Lower leg skin (tissue), 4 donors: Measurements from ENCODE around the gene GSK3B. TPM values are rescaled to one million over a fixed set of nuclear protein-coding genes. Genes with fewer than 3 reads are reported as not detected.

Experiments
- DNase-seq, 2 donors: peaks; one replicate each; pipeline ENCODE4 v3.0.0-alpha.2; 2019; ENCODE audit warnings: low spot score in 2 of 2
- H3K4me3 ChIP-seq: fragments of 200-600 bp; sonication (generic); 2 replicates; pipeline ENCODE4 v1.5.1; 2017; ENCODE audit warnings: mild to moderate bottlenecking, low read depth; ENCODE audit not compliant: poor library complexity, severe bottlenecking
- CTCF ChIP-seq, 3 donors: fragments of 450-650 bp; IDR thresholded peaks; one replicate each; pipeline ENCODE4 v1.5.1; 2016; ENCODE audit warnings: antibody characterized with exemption in 3 of 3, mild to moderate bottlenecking in 3 of 3, moderate library complexity in 2 of 3
- POLR2A ChIP-seq, 2 donors: fragments of 450-650 bp; IDR thresholded peaks; one replicate each; pipeline ENCODE4 v1.6.1; 2016 to 2017; ENCODE audit warnings: antibody characterized with exemption in 2 of 2, mild to moderate bottlenecking in 1 of 2, moderate library complexity in 1 of 2
- WGBS, 2 donors: methylation state at CpG; one replicate each; pipeline ENCODE4 v1.1.5; 2018; 5-methylcytosine and 5-hydroxymethylcytosine counted together
- intact Hi-C: fragments of 100-400 bp; cut with DNase I; formaldehyde crosslinking; loops from one replicate; pipeline ENCODE4 v1.15.0; 2023; ENCODE audit warnings: low total_unique reads
- total RNA-seq, 4 donors: library from RNA; depleted of rRNA; stranded (reverse); fragments of >200 nt; gene quantifications; one replicate each; pipeline ENCODE4 v1.1.0, GENCODE V29; 2016

The GSK3B gene
- total RNA-seq, 4 donors from 2014 or later = 37.3 to 48.7 (median 46.0) TPM

GRCh38 chr3:119834754-119835370, 259.4 kb downstream of the GSK3B start:
- intact Hi-C loops = no loop called here
- no peak for DNase-seq
- H3K4me3 ChIP-seq = no peak overlapping the region
- 92 to 93% methylated on average over 2 of the region's 2 CpGs for WGBS, 2 donors
- TF ChIP-seq CTCF (IDR thresholded peaks at IDR 0.05) = no peak
- TF ChIP-seq POLR2A (IDR thresholded peaks at IDR 0.05) = no peak

- WGBS, 2 donors = 47 to 70% methylated on average over 1 of the region's 1 CpG
- DNase-seq = no peak
- intact Hi-C loops = no loop called here
- TF ChIP-seq POLR2A (IDR thresholded peaks at IDR 0.05) (no peak), CTCF (IDR thresholded peaks at IDR 0.05) (no peak)
- no peak overlapping the region for H3K4me3 ChIP-seq
These were observed 262.3 kb downstream of the GSK3B start for GRCh38 chr3:119831941-119832371.

DNA sequence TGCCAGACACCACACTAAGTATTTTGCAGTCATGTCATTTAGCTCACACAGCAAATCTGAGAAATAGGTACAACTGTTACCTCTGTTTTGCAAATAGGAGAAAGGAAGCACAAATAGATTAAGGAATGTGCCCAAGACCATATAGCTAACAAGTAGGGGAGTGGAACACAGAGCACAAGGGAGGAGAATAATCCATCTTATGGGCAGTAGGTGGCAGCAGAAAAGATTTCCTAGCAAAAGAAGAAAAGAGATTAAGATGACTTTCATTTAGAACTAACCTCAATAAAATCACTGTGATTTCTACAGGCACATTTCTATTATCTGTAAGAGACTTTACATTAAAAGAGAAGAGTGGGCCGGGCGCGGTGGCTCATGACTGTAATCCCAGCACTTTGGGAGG, 263.2 kb downstream of the GSK3B start:
- DNase-seq = no peak
- no peak overlapping the region for H3K4me3 ChIP-seq
- intact Hi-C loops = no loop called here
- 90 to 98% methylated on average over 3 of the region's 3 CpGs for WGBS, 2 donors
- TF ChIP-seq POLR2A (IDR thresholded peaks at IDR 0.05) (no peak), CTCF (IDR thresholded peaks at IDR 0.05) (no peak)

DNA sequence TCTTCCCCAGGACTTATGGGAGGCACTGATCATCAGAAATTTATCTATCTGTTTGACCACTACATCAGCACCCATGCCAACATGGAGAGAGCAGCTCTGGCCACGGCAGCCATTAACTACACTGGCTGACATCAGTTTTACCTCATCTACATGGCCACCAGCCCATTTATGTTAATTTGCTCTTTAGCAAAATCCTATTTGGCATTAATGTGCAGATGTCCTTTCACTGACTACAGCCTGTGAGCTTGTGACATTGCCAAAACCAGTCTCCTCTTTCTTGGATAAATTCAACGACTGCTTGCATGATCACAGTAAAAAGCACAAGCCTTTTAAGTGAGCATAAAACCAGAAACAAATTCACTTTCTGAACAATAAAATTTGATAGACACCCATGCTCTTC, 264.8 kb downstream of the GSK3B start:
- WGBS, 2 donors = 78 to 82% methylated on average over 2 of the region's 2 CpGs
- TF ChIP-seq CTCF (IDR thresholded peaks at IDR 0.05) = no peak
- TF ChIP-seq POLR2A (IDR thresholded peaks at IDR 0.05) = no peak
- DNase-seq = no peak
- intact Hi-C loops = no loop called here
- no peak overlapping the region for H3K4me3 ChIP-seq

DNA sequence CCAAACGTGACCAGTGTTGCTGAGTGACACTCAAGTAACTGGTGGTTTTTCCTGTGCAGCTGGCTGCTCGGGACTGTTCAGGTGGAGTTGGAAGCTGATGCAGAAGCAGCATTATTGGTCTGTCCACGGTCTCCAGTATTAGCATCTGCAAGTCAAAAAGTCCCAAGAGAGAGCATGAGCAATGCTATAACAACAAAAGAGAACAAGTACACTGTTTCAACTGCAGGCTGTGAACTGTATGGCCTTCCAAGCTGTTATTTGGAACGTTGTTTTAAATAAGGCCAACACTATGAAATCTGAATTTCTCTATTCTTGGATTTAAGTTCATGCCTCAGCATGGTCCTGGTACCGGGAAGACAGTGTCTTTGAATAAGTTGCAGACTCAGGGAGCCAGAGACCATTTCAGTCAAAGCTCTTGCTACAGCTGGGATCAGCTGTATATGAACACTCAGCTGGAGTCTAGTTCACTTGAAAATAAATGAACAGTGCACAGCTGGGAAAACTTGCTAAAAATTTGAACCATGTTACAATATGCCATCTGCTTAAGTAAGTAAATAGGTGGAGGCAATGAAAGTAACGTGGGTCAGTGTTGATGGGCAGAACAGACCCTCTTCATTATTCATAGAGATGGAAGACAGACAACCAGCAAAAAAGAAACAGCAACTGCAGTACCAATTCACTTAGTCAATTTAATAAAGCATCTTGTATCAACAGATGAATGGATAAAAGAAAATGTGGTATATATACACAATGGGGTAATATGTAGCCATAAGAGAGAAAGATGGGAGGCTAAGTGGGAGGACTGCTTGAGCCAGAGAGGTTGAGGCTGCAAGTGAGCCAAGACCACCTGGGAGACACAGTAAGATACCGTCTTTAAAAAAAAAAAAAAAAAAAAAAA, 267.3 kb downstream of the GSK3B start:
- no peak for DNase-seq
- TF ChIP-seq POLR2A (IDR thresholded peaks at IDR 0.05) = no peak
- TF ChIP-seq CTCF (IDR thresholded peaks at IDR 0.05) = no peak
- 88 to 89% methylated on average over 7 of the region's 7 CpGs for WGBS, 2 donors
- no peak overlapping the region for H3K4me3 ChIP-seq
- intact Hi-C loops = no loop called here
